HL-60 (cell line): ENCODE results near the gene FNBP1L.

Source experiments
- DNase-seq, 2 experiments: peaks; one replicate each; pipeline ENCODE4 v3.0.0-alpha.2; 2010 to 2020; ENCODE audit warnings: low read depth in 1 of 2, low spot score in 1 of 2
- H3K27ac ChIP-seq: fragments of 250-450 bp; sonication (Bioruptor Pico); replicated peaks from 2 replicates; pipeline ENCODE4 v1.5.1; 2020; ENCODE audit warnings: mild to moderate bottlenecking, moderate library complexity
- H3K27me3 ChIP-seq: fragments of 250-450 bp; sonication (Bioruptor Pico); 2 replicates; pipeline ENCODE4 v1.5.1; 2021; ENCODE audit warnings: mild to moderate bottlenecking, moderate library complexity; ENCODE audit not compliant: insufficient read depth, poor library complexity, severe bottlenecking
- H3K4me3 ChIP-seq: replicated peaks from 2 replicates; pipeline ENCODE4 v1.5.1; 2011; ENCODE audit warnings: mild to moderate bottlenecking, control low read depth, low read length; ENCODE audit not compliant: insufficient read depth
- GABPA ChIP-seq: IDR thresholded peaks from 2 replicates; pipeline ENCODE4 v1.6.1; 2012; ENCODE audit warnings: low read depth
- POLR2AphosphoS5 ChIP-seq: IDR thresholded peaks from 2 replicates; pipeline ENCODE4 v1.6.1; 2012; ENCODE audit warnings: low read depth
- REST ChIP-seq: IDR thresholded peaks from 2 replicates; pipeline ENCODE4 v1.6.1; 2012; ENCODE audit warnings: low read depth; ENCODE audit not compliant: insufficient replicate concordance
- SPI1 ChIP-seq: IDR thresholded peaks from 2 replicates; pipeline ENCODE4 v1.6.1; 2012; ENCODE audit warnings: low read depth, mild to moderate bottlenecking, borderline replicate concordance
- TF ChIP-seq, protein P1 (sequence below): IDR thresholded peaks from one replicate; pipeline ENCODE4 v1.5.1; 2011; ENCODE audit warnings: low read length, control low read depth, inconsistent platforms; ENCODE audit not compliant: insufficient read depth

The FNBP1L gene

DNA sequence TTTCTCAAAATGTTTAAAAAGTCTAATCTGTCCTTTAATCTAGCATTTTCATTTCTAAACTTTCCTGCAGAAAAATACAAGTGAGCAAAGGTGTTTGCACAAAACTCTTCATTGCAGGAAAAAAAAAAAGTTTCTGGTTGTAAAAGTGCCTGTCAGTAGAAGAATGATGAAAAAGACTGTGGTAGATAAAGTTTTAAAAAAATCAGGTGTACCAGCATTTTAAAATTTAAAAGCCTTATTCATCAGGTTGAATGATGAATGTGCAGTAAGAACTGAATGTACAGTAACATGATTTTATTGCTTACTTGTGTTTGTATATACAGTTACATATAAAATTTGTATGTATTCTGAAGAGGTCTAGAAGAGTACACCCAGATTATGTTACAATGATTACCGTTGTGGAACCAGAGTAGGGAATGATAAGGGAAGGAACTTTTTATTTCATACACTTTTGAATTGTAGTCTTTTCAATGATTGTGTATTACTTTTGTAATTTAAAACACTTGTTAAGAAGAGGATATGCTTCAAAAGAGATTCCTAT is 54.0 kb downstream of the FNBP1L start:
- Histone ChIP-seq H3K4me3 (no peak overlapping the region), H3K27me3 (no peaks in the 10 kb centered on the region), H3K27ac (no peak overlapping the region)
- no peak for DNase-seq
- no peak for TF ChIP-seq GABPA
- TF ChIP-seq SPI1 = no peak
- TF ChIP-seq, protein P1, sequence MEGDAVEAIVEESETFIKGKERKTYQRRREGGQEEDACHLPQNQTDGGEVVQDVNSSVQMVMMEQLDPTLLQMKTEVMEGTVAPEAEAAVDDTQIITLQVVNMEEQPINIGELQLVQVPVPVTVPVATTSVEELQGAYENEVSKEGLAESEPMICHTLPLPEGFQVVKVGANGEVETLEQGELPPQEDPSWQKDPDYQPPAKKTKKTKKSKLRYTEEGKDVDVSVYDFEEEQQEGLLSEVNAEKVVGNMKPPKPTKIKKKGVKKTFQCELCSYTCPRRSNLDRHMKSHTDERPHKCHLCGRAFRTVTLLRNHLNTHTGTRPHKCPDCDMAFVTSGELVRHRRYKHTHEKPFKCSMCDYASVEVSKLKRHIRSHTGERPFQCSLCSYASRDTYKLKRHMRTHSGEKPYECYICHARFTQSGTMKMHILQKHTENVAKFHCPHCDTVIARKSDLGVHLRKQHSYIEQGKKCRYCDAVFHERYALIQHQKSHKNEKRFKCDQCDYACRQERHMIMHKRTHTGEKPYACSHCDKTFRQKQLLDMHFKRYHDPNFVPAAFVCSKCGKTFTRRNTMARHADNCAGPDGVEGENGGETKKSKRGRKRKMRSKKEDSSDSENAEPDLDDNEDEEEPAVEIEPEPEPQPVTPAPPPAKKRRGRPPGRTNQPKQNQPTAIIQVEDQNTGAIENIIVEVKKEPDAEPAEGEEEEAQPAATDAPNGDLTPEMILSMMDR = no peak
- TF ChIP-seq POLR2AphosphoS5 = no peak
- no peak for TF ChIP-seq REST

- DNase-seq = no peak
- Histone ChIP-seq H3K4me3 (no peak overlapping the region), H3K27me3 (no peaks in the 10 kb centered on the region), H3K27ac (no peak overlapping the region)
- TF ChIP-seq GABPA (no peak), SPI1 (no peak), POLR2AphosphoS5 (no peak), REST (no peak)
- TF ChIP-seq, protein P1 = no peak
These were observed 54.7 kb downstream of the FNBP1L start for GRCh38 chr1:93502571-93502970.

DNA sequence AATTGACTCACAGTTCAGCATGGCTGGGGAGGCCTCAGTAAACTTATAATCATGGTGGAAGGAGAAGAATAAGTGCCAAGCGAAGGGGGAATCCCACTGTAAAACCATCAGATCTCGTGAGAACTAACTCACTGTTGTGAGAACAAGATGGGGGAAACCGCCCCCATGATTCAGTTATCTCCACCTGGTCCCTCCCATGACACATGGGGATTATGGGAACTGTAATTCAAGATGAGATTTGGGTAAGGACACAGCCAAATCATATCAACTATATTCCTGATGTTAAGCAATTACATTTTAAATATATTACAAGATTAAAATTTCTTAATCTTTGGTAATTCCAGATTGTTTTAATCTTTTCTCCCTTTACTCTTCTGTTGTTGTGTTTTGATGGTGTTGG is 55.2 kb downstream of the FNBP1L start:
- no peaks in the 10 kb centered on the region for H3K27me3 ChIP-seq
- H3K27ac ChIP-seq = no peak overlapping the region
- H3K4me3 ChIP-seq = no peak overlapping the region
- DNase-seq = no peak
- no peak for TF ChIP-seq SPI1
- no peak for TF ChIP-seq GABPA
- no peak for TF ChIP-seq POLR2AphosphoS5
- TF ChIP-seq REST = no peak
- TF ChIP-seq, protein P1 = no peak
